ENCODE data around the gene RNF112.

The RNF112 gene

DNA sequence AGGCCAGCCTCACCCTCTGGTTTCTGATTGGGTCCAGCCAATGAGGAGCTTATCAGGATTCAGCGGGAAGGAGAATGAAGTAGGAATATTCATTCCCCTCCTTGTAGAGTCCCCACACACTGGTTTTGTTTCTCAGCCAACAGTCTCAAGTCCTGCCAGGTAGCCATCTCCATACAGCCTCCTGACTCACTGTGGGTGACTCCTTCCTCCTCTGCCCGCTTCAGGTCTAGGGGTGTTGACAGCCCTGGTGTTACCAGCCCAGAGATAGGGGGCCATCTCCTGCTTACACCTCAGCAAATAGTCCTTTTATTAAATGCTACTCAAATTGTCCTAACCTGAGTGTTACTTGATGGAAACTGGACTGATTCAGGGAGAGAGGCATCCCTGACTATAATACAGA, 20.1 kb upstream of the RNF112 start:
- no peak for FAIRE-seq

DNA sequence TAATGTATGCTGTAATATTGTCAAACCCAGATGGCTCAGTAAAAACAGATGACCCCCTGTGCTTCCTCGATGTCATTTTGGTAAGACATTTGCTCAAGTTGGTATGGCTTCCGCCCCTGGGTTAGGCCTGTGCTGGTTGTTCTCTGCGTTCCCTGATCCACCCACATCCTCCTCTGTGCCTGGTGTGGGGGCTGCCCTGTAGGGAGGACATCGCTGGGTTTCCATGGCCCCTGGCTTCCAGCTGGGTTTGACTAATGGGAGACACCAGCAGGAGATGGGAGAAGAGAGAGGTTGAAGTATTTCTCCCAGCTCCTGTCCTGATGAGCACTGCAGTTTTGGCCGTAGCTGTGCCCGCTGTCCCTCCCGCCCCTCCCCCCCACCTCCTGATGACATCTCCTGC, 19.6 kb upstream of the RNF112 start:
- FAIRE-seq, result no peak

DNA sequence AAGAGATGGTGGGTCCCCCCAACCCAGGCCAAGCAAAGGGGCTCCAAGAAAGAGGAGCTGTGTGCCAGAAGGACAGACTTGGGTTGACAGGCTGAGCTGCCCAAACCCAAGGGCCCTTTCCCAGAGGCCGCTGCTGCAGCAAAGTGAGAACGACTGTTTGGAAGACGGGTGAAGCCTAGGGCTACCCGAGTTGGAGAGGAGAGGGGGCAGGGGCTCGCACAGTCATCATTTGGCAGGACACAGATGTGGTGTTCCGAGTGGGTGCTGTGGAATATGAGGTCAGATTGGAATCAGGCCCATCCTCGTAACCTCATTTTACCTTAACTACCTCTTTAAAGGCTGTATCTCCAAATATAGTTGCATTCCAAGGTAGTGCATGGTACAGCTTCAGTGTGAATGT, 18.7 kb upstream of the RNF112 start:
- FAIRE-seq, result no peak

GRCh38 chr17:19397556-19398041, 13.4 kb upstream of the RNF112 start:
- no peak for FAIRE-seq

GRCh38 chr17:19398301-19399181, 12.5 kb upstream of the RNF112 start:
- no peak for FAIRE-seq

DNA sequence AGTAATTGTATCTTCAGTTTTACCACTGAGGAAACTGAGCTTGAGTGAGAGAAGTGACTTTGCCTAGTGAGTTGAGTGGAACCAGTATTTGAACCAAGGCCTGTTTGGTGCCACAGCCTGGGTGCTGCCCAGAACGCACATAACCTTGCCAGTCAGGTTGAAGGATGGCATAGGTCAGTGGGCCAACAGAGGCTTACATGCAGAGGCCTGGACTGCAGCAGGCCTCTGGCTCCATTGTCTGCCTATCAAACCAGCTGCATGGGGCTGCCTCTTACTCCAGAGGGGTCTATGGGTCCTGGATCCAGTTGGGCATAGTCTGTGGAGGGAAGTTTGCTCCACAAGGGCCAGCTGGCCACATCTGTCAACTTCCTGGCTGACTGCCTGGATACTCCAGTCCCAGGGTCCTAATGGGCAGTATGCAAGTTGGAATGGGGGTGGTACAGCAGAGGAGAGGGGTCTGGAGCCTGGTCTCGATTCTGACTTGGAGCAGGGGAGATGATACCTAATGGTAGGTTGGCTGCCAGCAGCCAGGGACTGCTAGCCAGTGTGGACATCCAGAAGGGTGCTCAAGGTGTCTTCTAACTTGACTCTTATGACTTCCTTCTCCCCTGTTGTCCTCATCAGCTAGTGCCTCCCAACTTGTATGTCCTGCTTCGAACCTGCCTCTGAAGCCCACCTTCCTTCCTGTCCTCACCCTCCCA, 11.1 kb upstream of the RNF112 start:
- FAIRE-seq, result no peak

- no peak for FAIRE-seq
Observed at GRCh38 chr17:19401321-19402010, 9.6 kb upstream of the RNF112 start.

GRCh38 chr17:19402171-19402570, 8.9 kb upstream of the RNF112 start:
- no peak for FAIRE-seq

DNA sequence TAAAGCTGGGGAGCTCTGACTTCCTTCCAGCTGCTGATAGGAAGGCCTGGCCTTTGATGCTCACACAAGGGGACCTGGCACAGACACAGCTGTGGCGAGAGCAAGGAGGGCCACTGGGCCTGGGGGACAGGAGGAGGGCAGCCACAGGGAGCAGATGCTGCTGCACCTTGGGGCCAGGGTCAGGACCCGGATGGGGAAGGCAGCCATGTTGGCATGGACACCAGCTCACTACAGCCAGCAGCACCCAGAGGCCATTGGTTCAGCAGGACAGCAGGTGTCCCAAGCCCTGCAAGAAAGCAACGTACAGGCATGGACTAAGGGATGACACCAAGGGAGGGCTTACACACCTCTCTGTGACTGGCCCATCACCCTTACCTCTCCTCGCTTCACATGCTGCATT, 8.0 kb upstream of the RNF112 start:
- no peak for FAIRE-seq

- no peak for FAIRE-seq
Observed at GRCh38 chr17:19404264-19404663, 6.8 kb upstream of the RNF112 start.

- FAIRE-seq, result no peak
Observed at GRCh38 chr17:19405114-19405513, 5.9 kb upstream of the RNF112 start.

GRCh38 chr17:19407601-19408345, 3.3 kb upstream of the RNF112 start:
- no peak for FAIRE-seq

DNA sequence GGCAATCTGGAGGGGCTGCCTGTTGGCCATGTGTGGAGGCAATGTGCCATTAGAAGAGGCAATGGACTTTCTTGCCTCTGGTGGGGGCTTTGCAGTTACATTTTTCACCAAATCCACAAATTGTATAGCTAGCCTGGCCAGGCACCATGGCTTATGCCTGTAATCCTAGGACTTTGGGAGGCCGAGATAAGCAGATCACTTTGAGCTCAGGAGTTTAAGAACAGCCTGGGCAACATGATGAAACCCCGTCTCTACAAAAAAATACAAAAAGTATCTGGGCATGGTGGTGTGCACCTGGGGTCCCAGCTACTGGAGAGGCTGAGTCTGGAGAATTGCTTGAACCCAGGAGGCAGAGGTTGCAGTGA, 2.7 kb upstream of the RNF112 start:
- FAIRE-seq, result no peak

DNA sequence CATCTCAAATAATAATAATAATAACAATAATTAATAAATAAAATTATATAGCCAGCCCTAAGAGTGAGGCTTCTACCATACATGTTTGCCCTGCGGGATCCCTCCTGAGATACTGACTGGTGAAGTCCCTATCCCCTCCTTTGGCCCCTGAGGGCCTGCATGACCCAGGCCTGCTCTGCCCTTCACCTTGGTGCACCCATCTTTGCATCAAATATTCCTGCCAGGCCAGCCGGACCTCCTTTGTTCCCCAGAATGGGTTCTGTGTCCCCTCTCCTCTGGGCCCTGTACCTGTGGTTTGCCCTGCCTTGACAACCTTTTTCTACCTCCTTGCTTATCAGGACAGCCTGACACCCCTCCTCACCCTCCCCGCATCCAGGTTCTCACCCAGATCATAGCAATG, 2.0 kb upstream of the RNF112 start:
- FAIRE-seq, result no peak

GRCh38 chr17:19409509-19409908, 1.5 kb upstream of the RNF112 start:
- no peak for FAIRE-seq

- FAIRE-seq, result no peak
Observed at GRCh38 chr17:19410091-19410490, 941 bp upstream of the RNF112 start.

DNA sequence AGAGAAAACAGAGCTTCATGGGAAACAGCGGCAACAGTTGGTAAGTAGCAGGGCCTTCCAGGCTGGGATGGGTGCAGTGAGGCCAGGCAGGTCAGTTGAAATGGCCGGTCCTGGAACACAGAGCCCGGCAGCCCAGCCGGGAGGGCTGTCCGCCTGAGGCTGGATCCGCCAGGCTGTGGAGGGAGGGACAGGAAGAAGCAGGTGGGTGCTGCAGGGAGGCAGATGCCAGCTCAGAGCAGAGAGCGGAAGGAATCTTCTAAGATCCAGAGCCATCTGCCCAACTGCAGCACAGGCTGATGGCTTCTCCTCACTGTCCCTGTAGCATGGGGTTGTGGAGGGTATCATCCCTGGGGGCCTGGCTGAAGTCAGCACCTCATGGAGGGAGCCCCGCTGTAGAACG, 599 bp downstream of the RNF112 start:
- no peak for FAIRE-seq

GRCh38 chr17:19412510-19412909, 1.5 kb downstream of the RNF112 start:
- FAIRE-seq, result no peak

DNA sequence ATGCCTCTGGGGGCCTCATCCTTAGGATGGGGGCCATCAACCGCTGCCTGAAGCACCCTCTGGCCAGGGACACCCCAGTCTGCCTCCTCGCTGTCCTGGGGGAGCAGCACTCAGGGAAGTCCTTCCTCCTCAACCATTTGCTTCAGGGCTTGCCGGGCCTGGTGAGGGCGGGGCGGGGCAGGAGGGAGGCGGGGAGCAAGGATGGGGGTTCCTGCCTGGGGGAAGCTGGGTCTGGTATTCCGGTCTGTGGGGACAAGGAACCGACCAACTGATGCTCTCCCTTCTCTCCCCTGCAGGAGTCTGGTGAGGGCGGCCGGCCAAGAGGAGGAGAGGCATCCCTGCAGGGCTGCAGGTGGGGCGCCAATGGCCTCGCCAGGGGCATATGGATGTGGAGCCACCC, 2.0 kb downstream of the RNF112 start:
- FAIRE-seq, result no peak

- no peak for FAIRE-seq
Observed at GRCh38 chr17:19413761-19414160, 2.7 kb downstream of the RNF112 start.

GRCh38 chr17:19414396-19415280, 3.6 kb downstream of the RNF112 start:
- no peak for FAIRE-seq

DNA sequence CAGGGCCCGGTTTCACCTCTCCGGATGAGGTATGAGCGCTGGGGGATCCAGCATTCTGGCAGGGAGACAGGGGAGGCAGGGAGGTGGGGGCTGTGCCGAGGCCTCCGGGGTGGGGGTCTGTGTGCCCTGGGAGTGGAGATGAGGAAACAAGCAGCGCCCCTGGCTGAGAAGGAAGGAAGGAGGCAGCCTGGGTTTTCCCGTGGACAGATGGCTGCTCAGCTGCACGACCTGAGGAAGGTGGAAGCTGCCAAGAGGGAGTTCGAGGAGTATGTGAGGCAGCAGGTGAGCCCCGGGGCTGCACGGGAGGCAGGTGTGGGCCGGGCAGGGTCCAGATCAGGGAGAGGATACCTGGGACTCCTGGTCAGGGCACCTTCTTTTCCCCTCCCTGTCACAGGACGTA, 4.3 kb downstream of the RNF112 start:
- FAIRE-seq, result no peak

Measured in TTC549 (cell line).